ENCODE results near the gene WFDC1.

The WFDC1 gene

GRCh38 chr16:84303023-84303422 is 8.3 kb downstream of the WFDC1 start:
- Histone ChIP-seq H3K27ac (no peak overlapping the region), H3K9ac (no peak overlapping the region), H3K27me3 (no peaks in the 10 kb centered on the region), H3K36me3 (no peaks in the 10 kb centered on the region), H3K4me2 (no peak overlapping the region), H3K4me3 (no peak overlapping the region), H4K20me1 (no peaks in the 10 kb centered on the region), H3K4me1 (peaks cover 0 to 16% (median 5%) of the 10 kb centered on the region in 10 experiments; a peak in 9 of 20 replicates), H3K9me3 (replicated peaks in 1 of 11) (no peaks in the 10 kb centered on the region)
- no peak for TF ChIP-seq Cebpa-rat (IDR thresholded peaks at IDR 0.05)

- H3K9me3 ChIP-seq (replicated peaks in 1 of 11): no peaks in the 10 kb centered on the region
- H3K9ac ChIP-seq: no peak overlapping the region
- no peak overlapping the region for H3K27ac ChIP-seq
- no peaks in the 10 kb centered on the region for H3K27me3 ChIP-seq
- no peak for TF ChIP-seq Cebpa-rat (IDR thresholded peaks at IDR 0.05)
- no peak overlapping the region for H3K4me2 ChIP-seq
- H3K4me1 ChIP-seq: peaks cover 0 to 20% (median 10%) of the 10 kb centered on the region in 10 experiments; a peak in 10 of 20 replicates
- no peaks in the 10 kb centered on the region for H4K20me1 ChIP-seq
- H3K4me3 ChIP-seq: no peak overlapping the region
- no peaks in the 10 kb centered on the region for H3K36me3 ChIP-seq
Observed at GRCh38 chr16:84303516-84303915, 8.8 kb downstream of the WFDC1 start.

GRCh38 chr16:84306564-84306963 is 11.9 kb downstream of the WFDC1 start:
- TF ChIP-seq Cebpa-rat (IDR thresholded peaks at IDR 0.05): no peak
- no peak overlapping the region for H3K4me2 ChIP-seq
- peaks cover 0 to 14% (median 6%) of the 10 kb centered on the region in 10 experiments; a peak in 9 of 20 replicates for H3K4me1 ChIP-seq
- no peaks in the 10 kb centered on the region for H3K9me3 ChIP-seq (replicated peaks in 1 of 11)
- H3K27me3 ChIP-seq: no peaks in the 10 kb centered on the region
- H3K4me3 ChIP-seq: no peak overlapping the region
- H3K9ac ChIP-seq: no peak overlapping the region
- no peaks in the 10 kb centered on the region for H3K36me3 ChIP-seq
- no peak overlapping the region for H3K27ac ChIP-seq
- H4K20me1 ChIP-seq: no peaks in the 10 kb centered on the region

GRCh38 chr16:84307209-84307954 is 12.7 kb downstream of the WFDC1 start:
- no peaks in the 10 kb centered on the region for H3K9me3 ChIP-seq (replicated peaks in 1 of 11)
- peak overlapping the region in 3 of 11 experiments; percentile 7 to 43 (median 24); a peak in 3 of 22 replicates for H3K4me2 ChIP-seq
- H3K36me3 ChIP-seq: no peaks in the 10 kb centered on the region
- no peaks in the 10 kb centered on the region for H4K20me1 ChIP-seq
- peaks cover 0 to 14% (median 6%) of the 10 kb centered on the region in 10 experiments; a peak in 9 of 20 replicates for H3K4me1 ChIP-seq
- no peak for TF ChIP-seq Cebpa-rat (IDR thresholded peaks at IDR 0.05)
- H3K4me3 ChIP-seq: no peak overlapping the region
- no peaks in the 10 kb centered on the region for H3K27me3 ChIP-seq
- H3K9ac ChIP-seq: no peak overlapping the region
- H3K27ac ChIP-seq: no peak overlapping the region

GRCh38 chr16:84308120-84308519 is 13.4 kb downstream of the WFDC1 start:
- no peak for TF ChIP-seq Cebpa-rat (IDR thresholded peaks at IDR 0.05)
- no peak overlapping the region for H3K27ac ChIP-seq
- peak overlapping the region in 5 of 11 experiments; percentile 2 to 43 (median 24); a peak in 7 of 22 replicates for H3K4me2 ChIP-seq
- H3K27me3 ChIP-seq: 0 out of 22 replicates have a peak, but pooled peaks cover 0 to 5% (median 0%) of the 10 kb centered on the region in 11 experiments
- H3K4me1 ChIP-seq: peaks cover 0 to 17% (median 7%) of the 10 kb centered on the region in 10 experiments; a peak in 10 of 20 replicates
- no peak overlapping the region for H3K4me3 ChIP-seq
- H3K9ac ChIP-seq: no peak overlapping the region
- no peaks in the 10 kb centered on the region for H4K20me1 ChIP-seq
- H3K9me3 ChIP-seq (replicated peaks in 1 of 11): no peaks in the 10 kb centered on the region
- H3K36me3 ChIP-seq: no peaks in the 10 kb centered on the region

- Histone ChIP-seq H3K4me1 (peaks cover 0 to 21% (median 7%) of the 10 kb centered on the region in 10 experiments; a peak in 10 of 20 replicates), H4K20me1 (no peaks in the 10 kb centered on the region), H3K27me3 (0 out of 22 replicates have a peak, but pooled peaks cover 0 to 8% (median 0%) of the 10 kb centered on the region in 11 experiments), H3K9ac (no peak overlapping the region), H3K36me3 (no peaks in the 10 kb centered on the region), H3K4me2 (no peak overlapping the region), H3K9me3 (replicated peaks in 1 of 11) (no peaks in the 10 kb centered on the region), H3K4me3 (no peak overlapping the region), H3K27ac (no peak overlapping the region)
- TF ChIP-seq Cebpa-rat (IDR thresholded peaks at IDR 0.05): no peak
Observed at GRCh38 chr16:84310642-84311041, 16.0 kb downstream of the WFDC1 start.

- Histone ChIP-seq H3K36me3 (no peaks in the 10 kb centered on the region), H3K4me2 (peak overlapping the region in 4 of 11 experiments; percentile 8 to 40 (median 17); a peak in 5 of 22 replicates), H3K9ac (no peak overlapping the region), H4K20me1 (no peaks in the 10 kb centered on the region), H3K4me3 (no peak overlapping the region), H3K4me1 (peaks cover 0 to 14% (median 6%) of the 10 kb centered on the region in 10 experiments; a peak in 10 of 20 replicates), H3K27ac (no peak overlapping the region), H3K27me3 (0 out of 22 replicates have a peak, but pooled peaks cover 0 to 8% (median 0%) of the 10 kb centered on the region in 11 experiments), H3K9me3 (replicated peaks in 1 of 11) (peaks cover 4 to 7% (median 6%) of the 10 kb centered on the region in 11 experiments)
- no peak for TF ChIP-seq Cebpa-rat (IDR thresholded peaks at IDR 0.05)
Observed at GRCh38 chr16:84312783-84313382, 18.2 kb downstream of the WFDC1 start.

- no peak overlapping the region for H3K4me2 ChIP-seq
- peaks cover 0 to 8% (median 0%) of the 10 kb centered on the region in 10 experiments; a peak in 7 of 20 replicates for H3K4me1 ChIP-seq
- 0 out of 22 replicates have a peak, but pooled peaks cover 0 to 8% (median 0%) of the 10 kb centered on the region in 11 experiments for H3K27me3 ChIP-seq
- no peak overlapping the region for H3K9ac ChIP-seq
- no peak overlapping the region for H3K4me3 ChIP-seq
- peaks cover 10 to 17% (median 14%) of the 10 kb centered on the region in 11 experiments for H3K9me3 ChIP-seq (replicated peaks in 1 of 11)
- H3K27ac ChIP-seq: no peak overlapping the region
- no peaks in the 10 kb centered on the region for H3K36me3 ChIP-seq
- no peak for TF ChIP-seq Cebpa-rat (IDR thresholded peaks at IDR 0.05)
- H4K20me1 ChIP-seq: no peaks in the 10 kb centered on the region
Observed at GRCh38 chr16:84313921-84314320, 19.2 kb downstream of the WFDC1 start.

GRCh38 chr16:84314373-84314772 is 19.7 kb downstream of the WFDC1 start:
- Histone ChIP-seq H3K4me1 (peaks cover 0 to 8% (median 0%) of the 10 kb centered on the region in 10 experiments; a peak in 7 of 20 replicates), H3K27ac (no peak overlapping the region), H3K4me3 (no peak overlapping the region), H4K20me1 (no peaks in the 10 kb centered on the region), H3K4me2 (no peak overlapping the region), H3K27me3 (0 out of 22 replicates have a peak, but pooled peaks cover 0 to 8% (median 0%) of the 10 kb centered on the region in 11 experiments), H3K36me3 (no peaks in the 10 kb centered on the region), H3K9ac (no peak overlapping the region), H3K9me3 (replicated peaks in 1 of 11) (peaks cover 10 to 18% (median 14%) of the 10 kb centered on the region in 11 experiments)
- TF ChIP-seq Cebpa-rat (IDR thresholded peaks at IDR 0.05): no peak
